HEK293 (cell line): ENCODE results near the gene CC2D2B.

Source experiments
- REST ChIP-seq: fragments of 450-650 bp; formaldehyde crosslinking; IDR thresholded peaks from 2 replicates; pipeline ENCODE4 v1.5.1; 2016; ENCODE audit warnings: missing biosample characterization, missing genetic modification characterization
- SETDB1 ChIP-seq: IDR thresholded peaks from one replicate; pipeline ENCODE4 v1.6.1; 2017; ENCODE audit warnings: mild to moderate bottlenecking, low read length, moderate library complexity, mixed read lengths; ENCODE audit not compliant: insufficient read length
- ZBTB49 ChIP-seq: fragments of 450-650 bp; formaldehyde crosslinking; IDR thresholded peaks from 2 replicates; pipeline ENCODE4 v1.5.1; 2016; ENCODE audit warnings: missing biosample characterization, missing genetic modification characterization, low read depth
- ZNF302 ChIP-seq: fragments of 450-650 bp; formaldehyde crosslinking; IDR thresholded peaks from 2 replicates; pipeline ENCODE4 v1.5.1; 2016; ENCODE audit warnings: missing biosample characterization, missing genetic modification characterization, low read depth
- ZNF561 ChIP-seq: fragments of 450-650 bp; IDR thresholded peaks from 2 replicates; pipeline ENCODE4 v1.5.1; 2018; ENCODE audit warnings: missing biosample characterization, missing genetic modification characterization, borderline replicate concordance
- TF ChIP-seq, protein P1 (sequence below): fragments of 450-650 bp; formaldehyde crosslinking; IDR thresholded peaks from 2 replicates; pipeline ENCODE4 v1.5.1; 2016; ENCODE audit warnings: missing biosample characterization, missing genetic modification characterization
- TF ChIP-seq, protein P2 (sequence below): IDR thresholded peaks from 2 replicates; pipeline ENCODE4 v1.6.1; 2011; ENCODE audit warnings: mild to moderate bottlenecking, low read depth, low read length, borderline replicate concordance

DNA sequence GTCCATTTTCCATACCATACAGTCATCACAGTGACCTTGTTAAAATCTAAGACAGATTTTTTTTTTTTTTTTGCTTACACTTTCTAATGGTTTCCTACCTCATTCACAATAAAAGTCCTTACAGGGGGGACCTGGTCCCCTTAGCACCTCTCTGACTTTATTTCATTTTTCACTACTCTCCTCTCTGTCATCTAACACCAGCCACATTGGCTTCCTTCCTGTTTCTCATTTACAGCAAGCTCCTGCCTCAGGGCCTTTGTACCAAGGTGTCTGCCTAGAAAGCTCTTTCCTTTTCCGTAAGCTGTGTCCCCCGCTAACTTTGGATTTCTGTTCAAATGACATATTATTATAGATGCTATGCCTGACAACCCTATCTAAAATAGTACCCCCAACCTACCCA is 27.7 kb downstream of the CC2D2B start:
- TF ChIP-seq REST, result no peak
- TF ChIP-seq, protein P1, sequence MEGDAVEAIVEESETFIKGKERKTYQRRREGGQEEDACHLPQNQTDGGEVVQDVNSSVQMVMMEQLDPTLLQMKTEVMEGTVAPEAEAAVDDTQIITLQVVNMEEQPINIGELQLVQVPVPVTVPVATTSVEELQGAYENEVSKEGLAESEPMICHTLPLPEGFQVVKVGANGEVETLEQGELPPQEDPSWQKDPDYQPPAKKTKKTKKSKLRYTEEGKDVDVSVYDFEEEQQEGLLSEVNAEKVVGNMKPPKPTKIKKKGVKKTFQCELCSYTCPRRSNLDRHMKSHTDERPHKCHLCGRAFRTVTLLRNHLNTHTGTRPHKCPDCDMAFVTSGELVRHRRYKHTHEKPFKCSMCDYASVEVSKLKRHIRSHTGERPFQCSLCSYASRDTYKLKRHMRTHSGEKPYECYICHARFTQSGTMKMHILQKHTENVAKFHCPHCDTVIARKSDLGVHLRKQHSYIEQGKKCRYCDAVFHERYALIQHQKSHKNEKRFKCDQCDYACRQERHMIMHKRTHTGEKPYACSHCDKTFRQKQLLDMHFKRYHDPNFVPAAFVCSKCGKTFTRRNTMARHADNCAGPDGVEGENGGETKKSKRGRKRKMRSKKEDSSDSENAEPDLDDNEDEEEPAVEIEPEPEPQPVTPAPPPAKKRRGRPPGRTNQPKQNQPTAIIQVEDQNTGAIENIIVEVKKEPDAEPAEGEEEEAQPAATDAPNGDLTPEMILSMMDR (tag by site-specific recombination), result no peak
- TF ChIP-seq, protein P2, sequence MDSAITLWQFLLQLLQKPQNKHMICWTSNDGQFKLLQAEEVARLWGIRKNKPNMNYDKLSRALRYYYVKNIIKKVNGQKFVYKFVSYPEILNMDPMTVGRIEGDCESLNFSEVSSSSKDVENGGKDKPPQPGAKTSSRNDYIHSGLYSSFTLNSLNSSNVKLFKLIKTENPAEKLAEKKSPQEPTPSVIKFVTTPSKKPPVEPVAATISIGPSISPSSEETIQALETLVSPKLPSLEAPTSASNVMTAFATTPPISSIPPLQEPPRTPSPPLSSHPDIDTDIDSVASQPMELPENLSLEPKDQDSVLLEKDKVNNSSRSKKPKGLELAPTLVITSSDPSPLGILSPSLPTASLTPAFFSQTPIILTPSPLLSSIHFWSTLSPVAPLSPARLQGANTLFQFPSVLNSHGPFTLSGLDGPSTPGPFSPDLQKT, result no peak
- TF ChIP-seq ZBTB49, result no peak
- TF ChIP-seq ZNF302 (tag by site-specific recombination), result no peak
- TF ChIP-seq ZNF561 (tag by site-specific recombination), result no peak
- TF ChIP-seq SETDB1, result no peak
